GM21723 (cell line): Measurements from ENCODE around the gene EIF3C.
"Not testable (repeated sequence)": the region's sequence is repeated elsewhere in the genome, so short reads cannot be mapped to it uniquely, and the experiment has no call there.

Experiments
- ATAC-seq: cut with Tn5 transposase; IDR thresholded peaks from one replicate; pipeline ENCODE4 v1.9.1; 2021; ENCODE audit warnings: mild to moderate bottlenecking, moderate library complexity; ENCODE audit not compliant: unreplicated experiment

EIF3C gene

GRCh38 chr16:28749997-28750465, 38.8 kb downstream of the EIF3C start:
- peak; percentile 96 for ATAC-seq

DNA sequence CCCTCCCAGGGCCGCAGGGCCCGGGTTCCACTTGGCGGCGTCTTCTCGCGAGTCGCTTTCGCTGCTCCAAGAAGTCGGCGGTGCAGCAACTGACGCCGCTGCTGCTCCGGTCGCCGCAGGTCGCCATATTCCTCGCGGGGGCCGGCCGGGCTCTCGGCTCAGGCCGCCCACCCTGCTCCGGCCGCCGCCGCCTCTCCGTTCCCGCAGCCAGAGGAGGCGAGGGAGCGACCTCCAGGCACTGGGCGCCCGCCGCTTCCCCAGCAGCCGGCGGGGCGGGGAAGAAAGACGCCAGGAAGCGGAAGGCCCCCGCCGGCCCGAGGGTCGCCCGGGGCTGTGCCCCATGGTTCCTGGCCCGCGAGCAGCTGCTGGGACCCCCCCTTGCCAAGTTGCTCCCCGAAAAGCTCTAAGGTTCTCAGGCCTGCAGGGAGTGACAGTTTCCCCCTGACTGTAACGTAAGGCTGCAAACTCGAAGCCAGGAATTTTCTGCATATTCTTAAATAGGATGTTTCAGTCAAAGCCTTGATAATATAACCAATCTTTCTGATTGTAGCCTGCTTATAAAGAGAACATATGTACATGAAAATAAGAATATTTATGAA, 39.3 kb downstream of the EIF3C start:
- peak; percentile 52 for ATAC-seq

DNA sequence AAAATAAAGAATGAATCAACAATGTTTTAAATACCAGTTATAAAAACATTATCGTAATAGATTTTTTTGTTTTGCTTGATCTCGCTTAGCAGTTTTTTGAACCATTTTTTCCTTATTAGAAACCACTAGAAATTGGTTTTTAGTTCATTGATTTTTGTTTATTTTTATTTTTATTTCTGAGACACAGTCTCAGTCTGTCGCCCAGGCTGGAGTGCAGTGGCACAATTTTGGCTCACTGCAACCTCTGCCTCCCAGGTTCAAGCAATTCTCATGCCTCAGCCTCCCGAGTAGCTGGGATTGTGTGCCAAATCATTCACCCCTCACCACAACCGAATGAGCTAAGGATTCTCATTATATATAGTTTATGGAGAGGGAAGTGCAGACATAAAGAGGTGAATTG, 40.2 kb downstream of the EIF3C start, which contains the start of gene NPIPB9:
NPIPB9 (plus strand) TSS at position 301 of the 400 bp plus-strand sequence.
- ATAC-seq: not testable (repeated sequence)

GRCh38 chr16:28781697-28782096, 70.4 kb downstream of the EIF3C start:
- not testable (repeated sequence) for ATAC-seq

GRCh38 chr16:28782357-28782756, 71.1 kb downstream of the EIF3C start:
- not testable (repeated sequence) for ATAC-seq
